HTR-8/SVneo (cell line): ENCODE measurements around the gene RTL1.

ENCODE experiments used
- DNase-seq: peaks from one replicate; pipeline ENCODE4 v3.0.0; 2011; ENCODE audit warnings: low spot score, mixed read lengths; ENCODE audit not compliant: insufficient read length
- FAIRE-seq: peaks from 2 replicates; lab custom pipeline; 2011; peaks lifted over from hg19 to GRCh38; lab: Jason Lieb, UNC

The RTL1 gene

GRCh38 chr14:100882991-100883788, 20.3 kb downstream of the RTL1 start:
- no peak for DNase-seq
- no peak for FAIRE-seq

GRCh38 chr14:100882026-100882967, 21.2 kb downstream of the RTL1 start:
- FAIRE-seq = no peak

GRCh38 chr14:100881211-100882025, 22.1 kb downstream of the RTL1 start:
- no peak for FAIRE-seq
- no peak for DNase-seq

More at GRCh38 chr14:100882026-100882967, 21.2 kb downstream of the RTL1 start:
- DNase-seq = no peak

DNA sequence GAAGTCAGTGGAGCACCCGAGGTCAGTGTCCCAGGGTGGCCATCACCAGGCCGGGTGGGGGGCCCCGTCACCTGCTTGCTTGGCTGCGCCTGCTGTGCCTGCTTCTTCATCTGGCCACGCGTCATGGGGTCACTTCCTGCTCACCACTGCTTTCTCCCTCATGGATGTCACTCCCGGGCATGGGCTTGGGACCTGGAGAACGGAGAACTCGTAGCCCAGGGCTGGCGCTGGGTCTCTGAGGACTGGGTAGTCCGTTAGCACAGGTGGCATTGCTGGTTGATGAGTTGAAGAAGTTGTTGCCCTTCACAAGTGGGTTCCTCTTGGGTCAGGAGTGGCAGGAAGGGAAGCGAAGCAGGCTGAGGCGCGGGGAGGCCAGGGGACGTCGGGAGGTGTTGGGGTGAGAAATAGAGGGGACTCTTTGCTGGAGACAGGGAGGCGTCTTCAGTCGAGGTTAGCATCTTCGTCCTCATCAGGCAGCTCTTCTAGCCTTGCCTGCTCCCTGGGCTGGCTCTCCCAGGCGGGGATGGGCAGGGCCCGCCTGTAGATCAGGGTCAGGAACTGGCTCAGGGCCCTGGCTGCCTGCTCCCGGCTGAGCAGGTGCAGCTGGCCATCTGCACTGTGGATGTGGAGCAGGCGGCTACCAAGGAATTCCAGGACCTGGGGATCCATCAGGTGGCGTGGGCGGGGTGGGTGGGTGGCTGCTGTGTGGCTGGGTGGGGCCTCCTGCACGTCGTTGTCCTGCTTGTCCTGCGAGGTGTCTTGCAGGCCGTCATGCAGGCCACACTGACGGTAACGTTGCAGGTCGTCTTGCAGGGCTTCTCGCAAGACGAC, 23.0 kb downstream of the RTL1 start:
- FAIRE-seq (no peak), DNase-seq (no peak)

DNA sequence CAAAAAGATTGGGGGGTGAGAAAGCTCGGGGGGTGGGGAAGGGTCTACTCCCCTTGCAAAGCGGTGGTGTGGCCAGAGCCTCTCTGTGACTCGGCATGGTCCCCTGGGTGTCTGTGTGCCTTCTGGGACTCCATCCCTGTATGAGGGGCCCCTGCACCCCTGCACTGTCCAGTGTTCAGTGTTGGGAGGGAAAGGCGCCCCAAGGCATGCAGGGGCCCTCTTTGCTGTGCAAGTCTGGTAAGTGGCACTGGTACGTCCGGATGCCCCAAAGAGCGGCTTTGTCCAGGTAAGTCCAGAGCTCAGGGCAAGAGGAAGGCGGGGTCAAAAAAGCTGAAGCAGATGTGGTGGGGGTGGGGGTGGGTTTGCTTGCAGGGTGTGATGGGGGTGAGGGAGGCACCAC, 23.7 kb downstream of the RTL1 start:
- DNase-seq (no peak), FAIRE-seq (no peak)

GRCh38 chr14:100879194-100879593, 24.3 kb downstream of the RTL1 start:
- DNase-seq (no peak), FAIRE-seq (no peak)

- FAIRE-seq (no peak), DNase-seq (no peak)
Measured at GRCh38 chr14:100878271-100879146, 25.0 kb downstream of the RTL1 start.

- FAIRE-seq (no peak), DNase-seq (no peak)
Measured at GRCh38 chr14:100875861-100876590, 27.5 kb downstream of the RTL1 start.

GRCh38 chr14:100875126-100875525, 28.4 kb downstream of the RTL1 start:
- FAIRE-seq (no peak), DNase-seq (no peak)

- FAIRE-seq = no peak
- DNase-seq = no peak
Measured at GRCh38 chr14:100874411-100875091, 29.0 kb downstream of the RTL1 start.

GRCh38 chr14:100874051-100874410, 29.5 kb downstream of the RTL1 start:
- no peak for FAIRE-seq

DNA sequence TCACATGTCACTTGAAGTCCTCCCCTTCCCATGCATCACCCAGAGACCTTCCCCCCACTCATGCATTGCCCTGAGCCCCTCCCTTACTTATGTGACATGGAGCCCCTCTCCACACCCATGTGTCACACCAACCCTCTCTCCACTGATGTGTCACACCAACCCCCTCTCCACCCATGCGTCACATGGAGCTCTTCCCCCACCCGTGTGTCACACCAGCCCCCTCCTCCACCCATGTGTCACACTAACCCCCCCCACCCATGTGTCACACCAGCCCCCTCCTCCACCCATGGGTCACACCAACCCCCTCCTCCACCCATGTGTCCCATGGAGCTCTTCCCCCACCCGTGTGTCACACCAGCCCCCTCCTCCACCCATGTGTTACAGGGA, 30.4 kb downstream of the RTL1 start:
- DNase-seq (no peak), FAIRE-seq (peak; percentile 99)

More at GRCh38 chr14:100874051-100874410, 29.5 kb downstream of the RTL1 start:
- no peak for DNase-seq

DNA sequence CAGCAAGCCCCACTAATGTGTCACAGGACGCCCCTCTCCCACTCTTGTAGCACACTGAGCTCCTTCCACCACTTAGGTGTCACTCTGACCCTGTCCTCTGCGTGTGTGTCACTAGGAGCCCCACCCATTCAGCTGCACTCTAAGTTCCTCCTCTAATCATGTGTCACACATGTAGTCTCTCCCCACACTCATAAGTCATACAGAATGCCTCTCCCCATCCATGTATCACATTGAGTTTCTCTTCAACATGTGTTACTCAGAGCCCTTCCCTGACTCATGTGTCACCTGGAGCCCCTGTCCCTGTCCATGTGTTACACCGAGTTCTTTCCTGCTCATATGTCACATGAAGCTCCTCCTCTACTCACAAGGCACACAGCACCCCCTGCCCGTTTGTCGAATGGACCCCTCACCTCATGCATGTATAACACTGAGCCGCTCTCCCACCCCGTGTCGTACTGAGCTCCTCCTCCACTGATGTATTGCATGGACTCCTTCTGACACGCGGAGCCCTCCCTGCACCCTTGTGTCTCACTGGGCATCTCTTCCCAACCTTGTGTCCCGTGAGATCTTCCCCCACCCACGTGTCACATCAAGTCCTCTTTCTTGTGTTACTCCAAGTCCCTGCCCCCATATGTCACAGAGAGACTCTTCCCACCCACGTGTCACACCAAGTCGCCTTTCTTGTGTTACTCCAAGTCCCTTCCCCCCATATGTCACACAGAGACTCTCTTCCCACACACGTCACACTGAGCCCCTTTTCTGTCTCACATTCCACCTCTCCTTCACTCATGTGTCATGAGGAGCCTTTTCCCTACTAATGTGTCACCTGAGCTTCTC, 31.0 kb downstream of the RTL1 start:
- FAIRE-seq (no peak), DNase-seq (no peak)

DNA sequence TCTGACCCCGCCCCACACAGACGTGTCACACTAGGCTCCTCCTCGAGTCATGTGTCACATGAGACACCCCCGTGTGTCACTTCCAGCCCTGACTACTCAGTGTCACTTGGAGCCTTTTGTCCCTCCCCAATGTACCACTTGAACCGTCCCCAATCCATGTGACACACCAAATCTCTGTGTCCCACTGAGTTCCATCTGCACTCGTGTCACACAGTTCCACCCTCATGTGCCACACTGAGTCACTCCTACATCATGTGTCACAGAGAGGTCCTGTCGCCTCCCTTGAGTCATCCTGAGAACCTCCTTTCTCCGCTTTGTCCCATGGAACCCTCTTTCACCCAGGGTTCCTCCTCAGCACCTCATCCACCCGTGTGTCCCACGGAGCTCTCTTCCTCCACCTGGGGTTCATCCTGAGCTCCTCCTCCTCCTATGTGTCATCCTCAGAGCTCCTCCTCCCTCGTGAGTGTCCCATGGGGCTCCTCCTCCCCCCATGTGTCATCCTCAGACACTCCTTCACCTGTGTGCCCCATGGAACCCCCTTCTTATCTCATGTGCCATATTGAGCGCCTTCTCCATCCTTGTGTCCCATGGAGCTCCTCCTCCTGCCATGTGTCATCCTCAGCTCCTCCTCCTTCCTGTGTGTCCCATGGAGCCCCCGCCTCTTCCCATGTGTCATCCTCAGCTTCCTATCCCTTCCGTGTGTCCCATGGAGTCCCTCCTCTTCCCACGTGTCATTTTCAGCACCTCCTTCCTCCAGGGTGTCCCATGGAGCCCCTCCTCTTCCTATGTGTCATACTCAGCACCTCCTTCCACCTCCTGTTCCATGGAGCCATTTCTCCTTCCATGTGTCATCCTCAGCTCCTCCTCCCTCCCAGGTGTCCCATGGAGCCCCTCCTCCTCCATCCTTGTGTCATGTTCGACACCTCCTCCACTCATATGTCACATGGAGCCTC, 32.0 kb downstream of the RTL1 start:
- DNase-seq = no peak

GRCh38 chr14:100868621-100869370, 34.7 kb downstream of the RTL1 start:
- DNase-seq = no peak
- FAIRE-seq = no peak

More for the DNA sequence above, 32.0 kb downstream of the RTL1 start:
- no peak for FAIRE-seq
